ENCODE measurements around the gene GCH1.
A peak's percentile ranks its signal among the peaks of the same experiment; 100 is the strongest.
"Not testable (repeated sequence)": the region's sequence is repeated elsewhere in the genome, so short reads cannot be mapped to it uniquely, and the experiment has no call there.

The GCH1 gene

DNA sequence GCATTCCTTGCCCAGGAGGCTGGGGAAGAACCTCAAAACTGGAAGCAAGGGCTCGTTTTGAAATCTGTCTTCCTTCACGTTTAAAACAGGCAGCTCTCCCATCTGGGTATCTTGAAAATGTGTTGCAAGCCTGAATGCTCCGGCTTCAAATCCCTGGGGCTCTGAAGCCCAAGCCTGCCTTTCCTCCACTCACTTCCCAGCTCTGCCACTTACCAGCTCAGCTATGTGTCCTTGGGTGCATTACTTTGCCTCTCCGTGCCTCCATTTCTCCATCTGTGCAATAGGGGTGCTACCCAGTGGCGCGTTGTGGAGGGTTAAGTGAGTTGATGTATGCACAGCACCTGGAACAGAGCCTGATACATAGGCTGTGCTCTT, 97.6 kb downstream of the GCH1 start:
- H3K27ac ChIP-seq = no peak overlapping the region
- no peak for DNase-seq (ENCODE audit: low read depth, low spot score)

GRCh38 chr14:54804538-54805041, 98.0 kb downstream of the GCH1 start:
- no peak overlapping the region for H3K27ac ChIP-seq
- peak; percentile 10 for DNase-seq (ENCODE audit: low read depth, low spot score)

GRCh38 chr14:54803926-54804537, 98.6 kb downstream of the GCH1 start:
- no peak overlapping the region for H3K27ac ChIP-seq
- no peak for DNase-seq (ENCODE audit: low read depth, low spot score)

DNA sequence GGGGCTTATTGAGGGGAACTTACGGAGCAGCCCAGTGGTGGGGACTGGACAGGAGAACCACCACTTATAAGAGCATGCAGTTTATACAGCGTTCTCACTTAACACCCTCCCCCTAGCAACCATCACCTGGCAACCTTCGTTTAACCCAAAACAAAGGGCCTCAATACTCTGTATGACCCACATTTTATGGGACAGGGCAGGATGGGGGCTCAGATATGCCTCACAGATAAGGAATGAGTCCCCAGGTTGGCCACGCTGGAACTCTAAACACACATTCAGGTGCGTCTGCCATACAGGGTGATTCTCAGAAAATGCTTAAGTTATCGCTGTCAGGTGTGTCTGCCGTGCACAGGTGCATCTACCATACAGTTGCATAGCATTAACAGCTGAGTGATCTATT, 99.2 kb downstream of the GCH1 start:
- no peak overlapping the region for H3K27ac ChIP-seq
- no peak for DNase-seq (ENCODE audit: low read depth, low spot score)

DNA sequence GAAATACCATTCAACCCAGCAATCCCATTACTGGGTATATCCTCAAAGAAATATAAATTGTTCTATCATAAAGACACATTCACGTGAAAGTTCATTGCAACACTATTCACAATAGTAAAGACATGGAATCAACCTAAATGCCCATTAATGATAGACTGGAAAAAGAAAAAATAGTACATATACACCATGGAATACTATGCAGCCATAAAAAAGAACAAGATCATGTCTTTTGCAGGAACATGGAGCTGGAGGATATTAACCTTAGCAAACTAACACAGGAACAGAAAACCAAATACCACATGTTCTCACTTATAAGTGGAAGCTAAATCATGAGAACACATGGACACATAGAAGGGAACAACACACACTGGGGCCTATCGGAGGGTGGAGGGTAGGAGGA, 101.1 kb downstream of the GCH1 start:
- DNase-seq (ENCODE audit: low read depth, low spot score); H3K27ac ChIP-seq: not testable (repeated sequence)

- H3K27ac ChIP-seq = no peak overlapping the region
- DNase-seq (ENCODE audit: low read depth, low spot score) = no peak
These were observed 104.0 kb downstream of the GCH1 start for GRCh38 chr14:54798465-54799124.

- DNase-seq (ENCODE audit: low read depth, low spot score) = no peak
- H3K27ac ChIP-seq = no peak overlapping the region
These were observed 104.6 kb downstream of the GCH1 start for GRCh38 chr14:54797986-54798385.

DNA sequence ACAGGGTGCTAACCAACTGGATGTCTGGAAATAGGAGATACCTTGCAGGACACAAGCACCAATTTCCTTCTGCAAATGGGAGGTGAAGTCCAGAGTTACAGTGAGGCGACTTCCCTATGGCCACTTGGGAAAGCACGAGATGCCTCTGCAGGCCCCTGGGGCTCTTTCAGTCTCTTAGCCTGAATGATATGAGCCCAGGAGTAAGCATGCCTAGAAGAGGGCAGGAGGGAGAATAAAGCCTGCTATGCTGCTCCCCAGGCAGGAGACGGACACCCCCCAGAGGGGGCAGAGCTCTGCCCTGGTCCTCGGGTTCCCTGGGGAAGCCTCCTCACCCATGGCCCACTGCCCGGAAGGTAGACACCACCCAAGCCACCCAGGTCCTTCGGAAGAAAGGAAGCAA, 105.1 kb downstream of the GCH1 start:
- no peak for DNase-seq (ENCODE audit: low read depth, low spot score)
- H3K27ac ChIP-seq = no peak overlapping the region

- H3K27ac ChIP-seq = no peak overlapping the region
- DNase-seq (ENCODE audit: low read depth, low spot score) = no peak
These were observed 105.7 kb downstream of the GCH1 start for GRCh38 chr14:54796961-54797360.

DNA sequence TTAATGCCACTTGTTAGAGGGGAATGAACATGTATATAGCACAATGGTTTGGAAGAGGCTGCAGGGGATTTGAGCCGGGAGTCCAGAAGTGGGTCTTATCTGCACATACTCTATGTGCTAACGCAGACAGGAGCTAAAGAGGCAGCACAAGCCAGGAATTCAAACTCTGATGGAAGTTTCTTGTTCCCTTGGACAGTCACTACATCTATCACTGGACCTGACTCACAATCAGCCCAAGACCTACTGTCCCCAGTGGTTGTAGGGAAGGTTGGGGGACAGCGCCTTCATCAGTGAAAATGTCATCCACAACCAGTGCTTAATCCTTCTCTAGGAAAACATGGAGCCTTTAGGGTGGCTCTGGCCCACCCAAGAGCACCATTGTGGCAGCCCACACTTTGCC, 107.8 kb downstream of the GCH1 start:
- DNase-seq (ENCODE audit: low read depth, low spot score) = no peak
- H3K27ac ChIP-seq = no peak overlapping the region

GRCh38 chr14:54794159-54794558, 108.5 kb downstream of the GCH1 start:
- DNase-seq (ENCODE audit: low read depth, low spot score) = no peak

DNA sequence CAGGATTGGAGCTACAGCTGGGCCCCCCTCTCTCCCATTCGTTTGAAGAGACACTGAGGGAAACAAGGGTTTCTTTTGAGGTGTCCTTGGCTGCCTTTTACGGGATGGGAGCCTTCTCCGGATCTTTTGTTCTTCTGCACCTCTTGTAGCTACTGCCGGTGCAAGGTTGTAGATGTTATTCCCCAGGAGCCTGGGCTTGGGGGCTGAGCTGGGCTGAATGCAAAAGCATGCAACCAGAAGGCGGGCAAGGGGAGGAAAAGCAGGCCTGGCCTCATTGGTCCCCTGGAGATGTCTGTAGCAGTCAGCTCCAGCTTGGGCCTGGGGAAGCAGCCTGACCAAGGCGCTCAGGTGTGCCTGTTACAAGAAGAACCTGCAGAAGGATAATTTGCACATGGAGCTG, 110.3 kb downstream of the GCH1 start:
- no peak for DNase-seq (ENCODE audit: low read depth, low spot score)
- H3K27ac ChIP-seq = no peak overlapping the region

More at GRCh38 chr14:54794159-54794558, 108.5 kb downstream of the GCH1 start:
- H3K27ac ChIP-seq = no peak overlapping the region
